ENCODE data around the gene MEAF6.

Gene MEAF6

DNA sequence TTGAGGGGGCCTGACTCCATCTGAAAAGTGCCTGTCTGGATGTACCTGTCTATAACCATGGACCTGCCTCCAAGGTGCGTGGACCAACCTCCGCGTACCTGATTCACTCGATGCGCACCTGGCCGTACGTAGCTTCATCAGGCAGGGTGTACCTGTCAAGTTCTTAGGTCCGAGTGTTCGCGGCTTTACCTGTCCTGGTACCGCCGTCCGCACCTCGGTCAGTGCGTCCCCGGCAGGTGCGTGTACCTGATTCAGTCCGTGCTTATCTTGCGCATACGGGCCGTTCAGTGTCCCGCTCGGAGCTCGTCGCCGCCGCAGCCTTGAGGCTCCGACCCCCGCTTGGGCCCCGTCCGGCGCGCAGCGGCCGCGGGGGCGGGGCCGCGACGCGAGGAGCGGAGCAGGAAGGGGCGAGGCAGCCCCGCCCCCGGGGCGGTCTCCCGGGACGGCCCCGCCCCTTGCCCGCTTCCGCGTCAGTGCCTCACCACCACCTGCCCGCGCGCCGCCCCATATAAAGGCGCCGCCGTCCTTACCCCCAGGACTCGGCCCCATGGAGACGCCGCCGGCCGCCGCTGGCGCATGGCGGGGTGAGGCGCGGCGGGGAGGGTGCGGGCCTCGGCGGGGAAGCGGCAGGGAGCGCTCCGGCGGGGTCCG, 40.4 kb downstream of the MEAF6 start, which contains the start of gene ZC3H12A:
TSS of gene ZC3H12A (plus strand) at position 535 of the 651 bp plus-strand sequence. CDS start 917 bp downstream, outside the sequence.
- peak; percentile 82 for DNase-seq (ENCODE audit: low read depth)

DNA sequence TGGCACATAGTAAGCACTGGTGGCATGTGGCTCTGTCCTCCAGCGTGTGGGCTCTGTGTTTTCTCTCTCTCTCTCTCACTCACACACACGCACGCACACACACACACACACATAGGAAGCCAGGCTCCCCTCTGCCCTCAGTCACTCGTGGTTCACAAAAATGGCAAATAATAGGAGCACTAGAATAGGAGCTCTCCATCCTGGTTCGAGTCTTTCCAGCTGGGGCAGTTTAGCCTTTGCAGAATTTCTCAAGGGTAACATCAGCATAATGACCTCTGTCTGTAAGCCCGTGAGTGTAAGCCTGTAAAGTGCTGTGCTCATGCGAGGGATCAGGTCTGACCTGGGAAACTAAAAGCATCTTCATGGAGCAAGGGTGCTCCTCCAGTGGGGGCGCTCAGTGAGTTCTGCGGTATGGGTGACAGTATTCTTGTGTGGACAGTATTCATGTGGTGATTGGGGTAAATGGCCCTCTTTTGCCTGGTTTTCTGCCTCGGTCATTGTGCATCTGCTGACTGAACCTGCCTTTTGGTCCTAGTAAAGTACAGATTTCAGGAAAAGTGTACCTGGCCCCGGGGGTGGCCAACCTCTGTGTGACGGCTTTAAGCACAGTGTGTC, 41.0 kb downstream of the MEAF6 start:
- peak; percentile 37 for DNase-seq (ENCODE audit: low read depth)

- DNase-seq (ENCODE audit: low read depth), result no peak
Measured at GRCh38 chr1:37472994-37473393, 41.6 kb downstream of the MEAF6 start.

GRCh38 chr1:37472281-37472680, 42.3 kb downstream of the MEAF6 start:
- no peak for DNase-seq (ENCODE audit: low read depth)

GRCh38 chr1:37471345-37472231, 43.0 kb downstream of the MEAF6 start:
- peak; percentile 94 for DNase-seq (ENCODE audit: low read depth)

- DNase-seq (ENCODE audit: low read depth), result no peak
Measured at GRCh38 chr1:37469386-37469785, 45.2 kb downstream of the MEAF6 start.

DNA sequence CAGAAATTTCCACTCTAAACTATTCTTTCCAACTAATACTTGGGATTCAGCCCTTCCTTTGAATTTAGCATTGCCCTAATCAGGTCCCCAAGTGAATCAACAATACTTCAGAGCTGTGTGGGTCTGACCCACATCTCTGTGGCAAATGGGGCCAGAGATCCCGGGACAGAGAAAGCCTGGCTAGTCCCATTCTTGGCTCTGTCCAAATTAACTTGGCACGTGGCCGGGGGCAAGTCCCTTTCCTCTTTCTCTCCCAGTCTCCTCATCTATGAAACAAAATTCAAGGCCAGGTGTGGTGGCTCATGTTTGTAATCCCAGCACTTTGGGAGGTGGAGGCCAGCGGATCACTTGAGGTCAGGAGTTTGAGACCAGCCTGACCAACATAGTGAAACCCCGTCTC, 46.5 kb downstream of the MEAF6 start:
- DNase-seq (ENCODE audit: low read depth), result no peak

GRCh38 chr1:37465593-37466517, 48.7 kb downstream of the MEAF6 start:
- DNase-seq (ENCODE audit: low read depth), result peak; percentile 67

- DNase-seq (ENCODE audit: low read depth), result no peak
Measured at GRCh38 chr1:37464443-37464842, 50.1 kb downstream of the MEAF6 start.

DNA sequence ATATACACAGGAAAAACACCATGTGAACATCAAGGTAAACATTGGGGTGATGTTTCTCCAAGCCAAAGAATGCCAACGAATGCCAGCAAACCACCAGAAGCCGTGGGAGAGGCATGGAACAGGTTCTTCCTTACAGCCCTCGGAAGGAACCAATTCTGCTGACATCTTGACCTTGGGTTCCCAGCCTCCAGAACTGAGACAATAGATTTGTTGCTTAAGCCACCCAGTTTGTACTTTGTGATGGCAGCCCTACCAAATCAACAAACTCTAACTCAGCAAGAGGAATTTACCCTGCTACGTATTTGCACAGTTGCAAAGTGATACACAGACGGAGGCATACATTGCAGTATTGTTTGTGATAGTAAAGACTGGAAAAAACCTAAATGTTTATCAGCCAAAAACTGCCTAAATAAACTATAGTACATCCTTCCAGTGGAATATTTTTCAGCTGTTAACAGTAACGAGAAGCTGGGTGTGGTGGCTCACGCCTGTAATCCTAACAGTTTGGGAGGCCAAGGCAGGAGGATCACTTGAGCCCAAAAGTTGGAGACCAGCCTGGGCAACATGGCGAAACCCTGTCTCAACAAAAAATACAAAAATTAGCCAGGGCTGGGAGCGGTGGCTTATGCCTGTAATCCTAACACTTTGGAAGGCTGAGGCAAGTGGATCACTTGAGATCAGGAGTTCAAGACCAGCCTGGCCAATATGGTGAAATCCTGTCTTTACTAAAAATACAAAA, 52.7 kb downstream of the MEAF6 start:
- no peak for DNase-seq (ENCODE audit: low read depth)

DNA sequence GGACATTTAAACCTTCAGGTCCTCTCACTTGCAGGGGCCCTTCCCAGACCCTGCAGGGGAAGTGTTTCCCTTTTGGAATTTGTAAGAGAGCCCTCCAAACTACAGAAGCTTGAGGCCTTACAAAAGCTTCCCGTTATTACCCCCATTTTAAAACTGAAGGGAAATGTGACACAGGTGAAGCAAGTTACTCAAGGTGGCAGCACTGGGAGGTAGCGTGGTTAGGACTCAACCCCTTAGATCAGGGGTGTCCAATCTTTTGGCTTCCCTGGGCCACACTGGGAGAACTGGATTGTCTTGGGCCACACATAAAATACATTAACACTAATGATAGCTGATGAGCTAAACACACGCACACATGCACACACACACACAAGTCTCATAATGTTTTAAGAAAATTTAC, 56.0 kb downstream of the MEAF6 start:
- no peak for DNase-seq (ENCODE audit: low read depth)

DNA sequence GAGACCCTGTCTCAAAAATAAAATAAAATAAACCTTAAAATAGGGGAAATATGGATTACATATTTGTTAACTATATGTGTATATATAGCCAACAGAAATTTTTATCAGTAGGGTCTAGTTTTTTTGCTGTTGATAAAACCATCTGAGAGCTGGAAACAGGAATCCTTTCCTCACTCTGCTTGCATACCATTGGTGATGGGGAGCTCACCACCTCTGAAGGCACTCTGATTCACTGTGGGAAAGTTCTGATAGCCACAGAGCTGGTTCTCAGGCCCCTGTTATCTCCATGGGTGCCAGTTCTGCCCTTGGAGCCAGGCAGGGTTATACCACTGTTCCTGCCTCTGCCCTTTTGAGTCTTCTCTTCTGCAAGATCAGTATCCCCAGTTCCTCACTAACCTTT, 58.0 kb downstream of the MEAF6 start:
- no peak for DNase-seq (ENCODE audit: low read depth)

DNA sequence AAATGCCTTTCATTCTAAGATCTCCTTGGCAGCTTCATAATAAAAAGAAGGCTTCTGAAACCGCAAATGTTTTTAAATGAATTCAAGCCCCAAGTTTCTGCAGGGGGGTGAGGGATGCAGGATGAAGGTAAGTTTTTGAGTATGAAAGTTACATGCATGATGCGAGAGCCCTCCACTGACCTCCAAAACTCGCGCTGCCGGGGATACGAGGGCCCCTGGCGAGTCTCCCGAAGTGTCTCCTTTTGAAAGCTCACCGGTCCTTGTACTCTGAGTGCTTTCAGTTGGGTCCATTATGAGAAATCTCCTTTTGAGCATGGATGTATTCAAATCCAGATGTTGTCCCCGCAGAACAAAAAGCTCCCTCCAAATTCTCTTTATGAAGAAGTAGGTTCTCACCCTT, 59.0 kb downstream of the MEAF6 start:
- no peak for DNase-seq (ENCODE audit: low read depth)

GRCh38 chr1:37453647-37454046, 60.9 kb downstream of the MEAF6 start:
- no peak for DNase-seq (ENCODE audit: low read depth)

DNA sequence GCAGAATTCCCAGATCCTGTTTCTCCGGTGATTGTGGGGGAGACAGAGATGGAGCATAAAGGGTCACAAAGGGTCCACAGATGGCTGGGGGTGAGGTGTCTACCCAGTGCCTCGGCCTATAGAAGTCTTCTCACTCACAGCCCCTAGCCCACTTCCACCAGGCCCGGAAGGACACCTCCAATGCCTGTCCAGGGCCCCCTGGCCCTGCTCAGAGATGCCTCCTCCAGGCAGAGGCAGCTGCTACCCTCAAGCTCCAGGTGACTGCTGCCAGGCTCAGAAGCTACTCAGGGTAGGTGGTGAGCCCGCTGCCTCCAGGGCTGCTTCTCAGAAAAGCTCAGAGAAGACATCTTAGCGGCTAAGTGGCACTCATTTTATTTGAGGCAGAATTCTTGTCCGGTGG, 62.1 kb downstream of the MEAF6 start:
- DNase-seq (ENCODE audit: low read depth), result no peak

DNA sequence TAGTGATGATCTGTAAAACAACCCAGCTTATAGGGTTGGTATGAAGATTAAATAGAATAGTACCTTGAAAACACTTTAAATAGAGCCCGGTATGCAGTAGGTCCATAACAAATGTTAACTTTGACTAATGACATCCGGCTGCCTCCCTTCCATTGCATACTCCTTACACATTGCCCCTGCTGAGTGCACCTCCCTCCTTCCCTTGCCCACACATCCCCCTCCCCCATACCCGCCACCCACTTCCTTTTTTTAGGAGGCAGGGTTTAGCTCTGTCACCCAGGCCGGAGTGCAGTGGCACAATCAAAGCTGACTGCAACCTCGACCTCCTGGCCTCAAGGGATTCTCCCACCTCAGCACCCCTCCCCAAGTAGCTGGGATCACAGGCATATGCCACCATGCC, 64.6 kb downstream of the MEAF6 start:
- peak; percentile 11 for DNase-seq (ENCODE audit: low read depth)

DNA sequence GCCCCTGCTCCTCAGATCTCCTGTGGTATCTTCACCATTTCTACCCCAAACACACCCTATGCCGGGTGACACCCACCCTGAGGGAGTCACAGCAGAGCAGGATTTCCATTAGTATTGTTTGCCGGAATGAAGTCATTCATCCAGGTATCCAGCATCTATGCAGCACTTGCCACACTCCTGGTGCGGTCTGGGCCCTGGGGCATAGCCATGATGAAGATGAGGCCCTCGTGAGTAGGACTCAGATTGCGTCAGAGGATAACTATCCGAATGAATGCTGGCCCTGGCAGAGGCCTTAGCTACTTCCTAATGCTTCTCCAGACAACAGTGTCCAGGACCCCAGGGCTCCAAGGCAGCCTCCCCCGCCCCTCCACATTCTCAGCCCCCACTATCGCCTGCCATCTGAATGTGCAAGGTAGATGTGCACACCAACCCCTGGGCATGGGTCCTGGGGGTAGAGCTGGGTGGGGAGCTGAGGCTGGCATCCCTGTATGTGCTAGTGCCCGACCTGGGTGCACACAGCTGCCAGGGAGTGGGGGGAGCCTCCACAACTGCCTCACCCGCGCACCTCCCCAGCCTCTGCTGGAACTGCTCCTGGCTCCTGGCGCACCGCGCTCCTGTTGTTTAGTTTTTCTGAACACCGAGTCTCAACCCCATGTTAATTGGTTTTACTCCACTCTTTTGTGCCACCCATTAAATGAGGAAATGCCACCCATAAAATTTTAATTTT, 65.7 kb downstream of the MEAF6 start:
- peak; percentile 60 for DNase-seq (ENCODE audit: low read depth)

GRCh38 chr1:37448185-37448584, 66.4 kb downstream of the MEAF6 start:
- no peak for DNase-seq (ENCODE audit: low read depth)

DNA sequence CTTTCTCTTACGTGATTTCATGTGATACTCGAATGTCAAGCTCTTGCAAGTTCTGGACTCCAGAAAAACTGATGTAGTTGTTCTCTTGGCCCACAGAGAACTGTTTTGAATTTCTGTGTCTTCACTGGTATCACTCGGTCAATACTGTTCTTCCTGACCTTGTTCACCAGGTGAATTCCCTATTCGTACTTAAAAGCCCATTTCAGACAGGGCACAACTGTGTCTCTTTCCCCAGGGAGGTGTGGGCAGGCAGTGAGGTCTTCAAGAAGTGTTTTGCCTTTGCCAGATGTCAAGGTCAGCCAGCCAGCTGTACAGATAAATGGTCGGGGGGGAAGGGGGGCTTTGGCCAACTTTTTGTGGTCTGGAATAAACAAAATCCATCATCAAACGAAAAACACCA, 67.7 kb downstream of the MEAF6 start:
- DNase-seq (ENCODE audit: low read depth), result no peak

GRCh38 chr1:37442644-37443043, 71.9 kb downstream of the MEAF6 start:
- DNase-seq (ENCODE audit: low read depth), result no peak

All from amniotic epithelial cell (primary cell).